Heart left ventricle (tissue), 16 donors: ENCODE results near the gene ATP6V0C. TPM values are rescaled to one million over a fixed set of nuclear protein-coding genes. Genes with fewer than 3 reads are reported as not detected.

Source experiments
- ATAC-seq, 4 donors: fragments of 200-7000 bp; cut with Tn5 transposase; one replicate each; pipeline ENCODE4 v1.9.1; 2020 to 2022; ENCODE audit warnings: moderate library complexity in 4 of 4, mild to moderate bottlenecking in 3 of 4, moderate number of reproducible peaks in 1 of 4
- DNase-seq, 5 donors: peaks; one replicate each; pipeline ENCODE4 v3.0.0-alpha.2; 2020
- H3K27ac ChIP-seq, 12 donors: fragments of 200-600 bp; sonication (generic) in 4 of 12; one replicate each; pipeline versions ENCODE4 v1.5.0 to v1.8.0; 2016 to 2022; ENCODE audit warnings: mild to moderate bottlenecking in 2 of 12
- H3K27me3 ChIP-seq, 9 donors: fragments of 200-600 bp; sonication (generic) in 2 of 9; one replicate each; pipeline versions ENCODE4 v1.5.1 to v1.8.0; 2016 to 2022; ENCODE audit warnings: mild to moderate bottlenecking in 3 of 9
- H3K36me3 ChIP-seq, 9 donors: fragments of 200-600 bp; sonication (generic) in 2 of 9; one replicate each; pipeline versions ENCODE4 v1.5.0 to v1.8.0; 2018 to 2022; ENCODE audit warnings: mild to moderate bottlenecking in 2 of 9
- H3K4me1 ChIP-seq, 12 donors: fragments of 200-600 bp; sonication (generic) in 4 of 12; one replicate each; pipeline versions ENCODE4 v1.5.0 to v1.8.0; 2016 to 2022; ENCODE audit warnings: mild to moderate bottlenecking in 3 of 12
- H3K4me3 ChIP-seq, 12 donors: fragments of 200-600 bp; sonication (generic) in 4 of 12; one replicate each; pipeline versions ENCODE4 v1.5.0 to v1.8.0; 2017 to 2022; ENCODE audit warnings: mild to moderate bottlenecking in 9 of 12, moderate library complexity in 4 of 12
- H3K9me3 ChIP-seq, 12 donors: fragments of 200-600 bp; sonication (generic) in 4 of 12; one replicate each; pipeline versions ENCODE4 v1.5.0 to v1.8.0; 2016 to 2022; ENCODE audit warnings: mild to moderate bottlenecking in 1 of 12
- POLR2A ChIP-seq, 2 donors: fragments of 450-650 bp; IDR thresholded peaks; one replicate each; pipeline ENCODE4 v1.6.1; 2017; ENCODE audit warnings: antibody characterized with exemption in 2 of 2, mild to moderate bottlenecking in 2 of 2, moderate library complexity in 2 of 2
- WGBS, 4 donors: extraction: QIAGEN DNeasy Blood & Tissue Kit in 2 of 4; methylation state at CpG; one replicate each; pipeline versions ENCODE4 v1.1.5 to v1.1.7; 2013 to 2018; 5-methylcytosine and 5-hydroxymethylcytosine counted together
- intact Hi-C, 10 donors: fragments of 100-400 bp; cut with DNase I; formaldehyde crosslinking; loops; one replicate each; pipeline versions ENCODE4 v1.11.1 to v1.14.2; 2022
- polyA plus RNA-seq, 2 donors: library from polyadenylated mRNA; stranded (reverse); fragments of 200-250 nt; gene quantifications; one replicate each; pipeline ENCODE4 v1.2.3, GENCODE V29; 2013
- total RNA-seq, 9 donors: library from RNA; depleted of rRNA in 2 of 9; stranded (reverse); fragments of >200 nt in 2 of 9; fragmentation: NEBNext Ultra II Directional in 3 of 9; extraction: Animal tissue kit (Norgen Biotek cat#: 25700) in 3 of 9; gene quantifications; one replicate each; pipeline versions ENCODE4 v1.1.0 to v1.2.4, GENCODE V29; 2016 to 2023
- TF ChIP-seq, protein P1 (sequence below), 12 donors: fragments of 200-600 bp; sonication (generic) in 4 of 12; IDR thresholded peaks; one replicate each; pipeline versions ENCODE4 v1.5.0 to v1.8.0; 2018 to 2022; ENCODE audit warnings: antibody characterized with exemption in 12 of 12, mild to moderate bottlenecking in 5 of 12
- donor health status: ischemic (EF 13 %, LVEDD 7.1; RV severe dilation, severe dysfunction).
- donor health status: healthy with polysubstance abuse.
- donor health status: DM: no; HTN: yes; CAD: no.
- donor health status: DM: no; HTN: no; CAD: no.
- donor health status: ischemic (EF 25% LVEDD 6.9; RV normal size, moderate dysfunction).
- donor health status: ischemic (EF 25% LVEDD 5.7; RV mildly dilated, moderate dysfunction).
- donor health status: healthy.
- donor health status: DM: yes; HTN: yes; CAD: no.
- donor health status: ischemic (EF 35%, LVEDD 5.7; RV mildly dilated, moderate dysfunction).
- donor health status: nonischemic (EF 11% LVEDD 7.7; RV severe dilation, severe dysfunction).
- donor health status: DM: yes; HTN: yes; CAD: no.
- donor health status: PGD.
- donor health status: ischemic (EF 29% LVEDD 5.4; RV normal size, mild dysfunction).
- donor health status: nonischemic (EF 23%, LVEDD 6.1; RV moderate dilation, normal function).

ATP6V0C gene
- total and polyA plus RNA-seq, 11 donors: 61.6 to 232 (median 132) TPM

DNA sequence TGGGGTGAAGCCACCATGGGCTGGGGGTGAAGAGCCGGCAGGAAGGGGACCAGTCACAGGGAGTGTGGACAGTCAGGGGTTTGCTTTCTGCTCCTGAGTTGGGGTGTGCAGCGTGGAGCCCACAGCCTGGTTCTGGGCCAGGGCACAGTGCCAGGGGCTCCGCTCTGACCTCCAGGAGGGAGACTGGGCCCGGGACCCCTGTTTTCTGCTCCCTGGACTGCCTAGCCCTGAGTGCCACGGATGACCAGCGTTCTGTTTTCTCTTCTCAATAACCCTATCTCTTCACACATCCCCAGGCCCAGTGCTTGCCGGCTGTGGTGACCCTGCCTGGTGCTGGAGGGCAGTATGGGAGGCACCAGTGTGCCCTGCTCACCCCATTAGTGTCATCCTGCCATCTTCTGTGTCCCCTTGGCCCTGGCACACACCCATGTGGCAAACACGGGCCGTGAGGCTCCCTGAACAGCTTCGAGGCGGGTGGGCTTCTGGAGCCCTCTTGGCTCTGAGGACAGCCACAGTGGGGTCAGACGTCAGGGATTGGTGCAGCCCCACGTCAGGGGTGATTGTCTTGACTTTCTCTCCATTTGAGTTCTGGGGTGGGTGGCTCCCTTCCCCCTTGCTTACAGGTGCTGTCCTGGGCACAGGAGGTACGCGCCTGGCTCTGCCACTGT lies 16.3 kb downstream of the ATP6V0C start:
- intact Hi-C loops: no loop called here
- DNase-seq: peak in 1 of 5 donors; percentile 59
- Histone ChIP-seq H3K27ac (no peak overlapping the region), H3K4me1 (peaks cover 0 to 24% (median 8%) of the 10 kb centered on the region in 12 donors), H3K4me3 (no peak overlapping the region), H3K36me3 (peaks cover 0 to 52% (median 33%) of the 10 kb centered on the region in 9 donors), H3K9me3 (no peaks in the 10 kb centered on the region), H3K27me3 (no peaks in the 10 kb centered on the region)
- no peak for ATAC-seq
- 86 to 94% (median 91%) methylated on average over 11 to 15 of the region's 15 CpGs for WGBS, 4 donors
- TF ChIP-seq POLR2A (IDR thresholded peaks at IDR 0.05): no peak
- TF ChIP-seq, protein P1, sequence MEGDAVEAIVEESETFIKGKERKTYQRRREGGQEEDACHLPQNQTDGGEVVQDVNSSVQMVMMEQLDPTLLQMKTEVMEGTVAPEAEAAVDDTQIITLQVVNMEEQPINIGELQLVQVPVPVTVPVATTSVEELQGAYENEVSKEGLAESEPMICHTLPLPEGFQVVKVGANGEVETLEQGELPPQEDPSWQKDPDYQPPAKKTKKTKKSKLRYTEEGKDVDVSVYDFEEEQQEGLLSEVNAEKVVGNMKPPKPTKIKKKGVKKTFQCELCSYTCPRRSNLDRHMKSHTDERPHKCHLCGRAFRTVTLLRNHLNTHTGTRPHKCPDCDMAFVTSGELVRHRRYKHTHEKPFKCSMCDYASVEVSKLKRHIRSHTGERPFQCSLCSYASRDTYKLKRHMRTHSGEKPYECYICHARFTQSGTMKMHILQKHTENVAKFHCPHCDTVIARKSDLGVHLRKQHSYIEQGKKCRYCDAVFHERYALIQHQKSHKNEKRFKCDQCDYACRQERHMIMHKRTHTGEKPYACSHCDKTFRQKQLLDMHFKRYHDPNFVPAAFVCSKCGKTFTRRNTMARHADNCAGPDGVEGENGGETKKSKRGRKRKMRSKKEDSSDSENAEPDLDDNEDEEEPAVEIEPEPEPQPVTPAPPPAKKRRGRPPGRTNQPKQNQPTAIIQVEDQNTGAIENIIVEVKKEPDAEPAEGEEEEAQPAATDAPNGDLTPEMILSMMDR (IDR thresholded peaks at IDR 0.05): no peak

DNA sequence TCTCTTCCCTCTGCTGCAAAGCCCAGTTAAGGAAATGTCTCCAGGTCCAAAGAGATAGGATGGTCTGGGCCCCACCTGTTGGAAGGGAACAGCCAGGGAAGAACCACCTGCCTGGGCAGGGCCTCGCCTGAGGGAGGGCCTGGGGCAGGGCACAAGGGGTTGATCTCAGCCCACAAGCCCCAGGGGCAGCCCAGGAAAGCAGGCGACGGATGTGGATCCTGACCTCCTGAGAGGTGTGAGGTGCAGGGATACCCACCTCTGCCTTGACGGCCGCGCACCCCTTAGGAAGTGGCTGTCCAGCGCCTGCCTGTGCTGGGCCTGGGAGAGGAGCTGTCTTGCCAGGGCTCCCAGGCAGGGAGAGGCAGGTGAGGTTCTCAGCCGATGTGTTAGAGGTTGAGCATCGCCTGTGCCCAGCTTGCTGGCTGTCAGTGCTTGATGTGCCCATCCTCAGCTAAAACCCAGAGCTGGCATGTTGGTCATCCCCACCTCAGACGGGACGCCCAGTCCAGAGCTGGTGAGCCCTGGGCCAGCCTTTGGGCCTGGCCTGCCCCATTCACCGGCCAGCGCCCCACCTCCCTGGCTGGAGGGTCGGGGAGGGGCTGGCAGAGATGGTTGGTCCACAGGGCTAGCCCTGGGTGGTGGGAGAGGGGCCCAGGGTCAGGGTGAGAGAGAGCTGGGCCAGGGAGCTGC lies 17.0 kb downstream of the ATP6V0C start:
- H3K27me3 ChIP-seq: no peaks in the 10 kb centered on the region
- H3K4me1 ChIP-seq: peaks cover 0 to 28% (median 10%) of the 10 kb centered on the region in 12 donors
- 83 to 95% (median 90%) methylated on average over 8 to 14 of the region's 14 CpGs for WGBS, 4 donors
- peak overlapping the region in 3 of 12 donors; percentile 59 to 72 (median 71) for H3K4me3 ChIP-seq
- TF ChIP-seq, protein P1 (IDR thresholded peaks at IDR 0.05): no peak
- no peak for TF ChIP-seq POLR2A (IDR thresholded peaks at IDR 0.05)
- DNase-seq: peak in 2 of 5 donors; percentile 10 to 62
- intact Hi-C loops: no loop called here
- peak overlapping the region in 7 of 12 donors; percentile 78 to 97 (median 89) for H3K27ac ChIP-seq
- H3K9me3 ChIP-seq: no peaks in the 10 kb centered on the region
- H3K36me3 ChIP-seq: peaks cover 0 to 45% (median 27%) of the 10 kb centered on the region in 9 donors
- no peak for ATAC-seq

DNA sequence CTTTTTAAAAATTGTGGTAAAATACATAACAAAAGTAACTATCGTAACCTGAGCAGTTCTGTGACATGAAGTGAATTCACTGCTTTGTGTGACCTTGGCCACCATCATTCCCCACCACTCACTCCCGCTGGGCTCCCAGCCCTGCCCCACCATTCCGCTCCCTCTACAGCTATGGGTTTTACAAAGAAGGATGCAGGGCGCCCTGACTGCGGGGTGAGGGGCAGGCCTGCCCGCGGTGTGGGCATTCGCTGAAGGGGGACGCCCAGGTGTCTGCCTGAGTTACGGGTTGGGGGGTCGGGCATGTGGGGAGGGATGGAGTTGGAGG lies 17.6 kb downstream of the ATP6V0C start, which contains the start of gene CEMP1:
Gene CEMP1 (minus strand): TSS at position 38 of the 325 bp plus-strand sequence. CDS start 335 bp downstream, outside the sequence.
- H3K27me3 ChIP-seq: no peaks in the 10 kb centered on the region
- peaks cover 0 to 39% (median 21%) of the 10 kb centered on the region in 9 donors for H3K36me3 ChIP-seq
- H3K9me3 ChIP-seq: no peaks in the 10 kb centered on the region
- TF ChIP-seq POLR2A (IDR thresholded peaks at IDR 0.05): no peak
- TF ChIP-seq, protein P1 (IDR thresholded peaks at IDR 0.05): no peak
- intact Hi-C loops: no loop called here
- 12 to 18% (median 15%) methylated on average over 7 to 11 of the region's 11 CpGs for WGBS, 4 donors
- peak within 1 kb of the TSS; percentile 39 to 72 (median 62) for H3K4me3 ChIP-seq
- ATAC-seq (peak in 3 of 4 donors; percentile 0 to 5 (median 1)), DNase-seq (no peak)
- peak within 1 kb of the TSS; percentile 43 to 97 (median 82) for H3K27ac ChIP-seq
- peaks cover 0 to 34% (median 10%) of the 10 kb centered on the region in 12 donors for H3K4me1 ChIP-seq
